GM19351 (cell line): ENCODE results near the gene SMC1A.

Experiments
- ATAC-seq: cut with Tn5 transposase; IDR thresholded peaks from one replicate; pipeline ENCODE4 v1.9.1; 2021; ENCODE audit warnings: mild to moderate bottlenecking, moderate library complexity; ENCODE audit not compliant: unreplicated experiment

SMC1A gene

DNA sequence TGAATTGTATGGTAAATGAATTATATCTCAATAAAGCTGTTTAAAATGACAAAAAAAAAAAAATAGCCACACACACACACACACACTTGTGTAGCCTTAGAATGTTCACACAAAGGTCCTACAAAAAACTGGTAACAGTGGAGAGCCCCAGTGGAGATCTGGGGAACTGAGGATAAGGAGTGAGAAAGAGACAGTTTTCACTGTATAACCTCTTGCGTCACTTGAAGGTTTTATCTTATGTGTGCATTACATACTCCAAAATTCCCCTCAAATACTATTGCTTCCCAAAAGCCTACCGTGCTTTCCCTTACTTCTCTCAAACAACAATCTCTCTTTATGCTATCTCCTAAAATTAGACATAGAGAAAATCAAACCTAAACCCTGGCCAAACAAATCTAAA lies 67.8 kb downstream of the SMC1A start:
- no peak for ATAC-seq

DNA sequence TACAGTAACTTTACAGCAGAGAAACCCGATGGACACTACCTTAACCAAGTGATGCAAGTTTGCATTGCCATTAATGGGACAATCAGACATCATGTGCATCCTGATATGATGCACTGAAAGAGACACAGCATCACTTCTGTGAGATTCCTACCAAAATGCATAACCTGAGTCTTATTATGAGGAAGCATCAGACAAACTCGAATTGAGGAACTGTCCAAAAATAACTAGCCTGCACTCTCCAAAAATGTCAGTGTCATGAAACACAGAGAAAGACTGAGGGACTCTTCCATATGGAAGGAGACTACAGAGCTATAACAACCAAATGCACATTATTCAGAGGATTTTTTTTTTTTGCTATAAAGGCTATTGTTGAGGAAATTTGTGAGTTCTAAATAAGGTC lies 74.5 kb downstream of the SMC1A start:
- no peak for ATAC-seq

DNA sequence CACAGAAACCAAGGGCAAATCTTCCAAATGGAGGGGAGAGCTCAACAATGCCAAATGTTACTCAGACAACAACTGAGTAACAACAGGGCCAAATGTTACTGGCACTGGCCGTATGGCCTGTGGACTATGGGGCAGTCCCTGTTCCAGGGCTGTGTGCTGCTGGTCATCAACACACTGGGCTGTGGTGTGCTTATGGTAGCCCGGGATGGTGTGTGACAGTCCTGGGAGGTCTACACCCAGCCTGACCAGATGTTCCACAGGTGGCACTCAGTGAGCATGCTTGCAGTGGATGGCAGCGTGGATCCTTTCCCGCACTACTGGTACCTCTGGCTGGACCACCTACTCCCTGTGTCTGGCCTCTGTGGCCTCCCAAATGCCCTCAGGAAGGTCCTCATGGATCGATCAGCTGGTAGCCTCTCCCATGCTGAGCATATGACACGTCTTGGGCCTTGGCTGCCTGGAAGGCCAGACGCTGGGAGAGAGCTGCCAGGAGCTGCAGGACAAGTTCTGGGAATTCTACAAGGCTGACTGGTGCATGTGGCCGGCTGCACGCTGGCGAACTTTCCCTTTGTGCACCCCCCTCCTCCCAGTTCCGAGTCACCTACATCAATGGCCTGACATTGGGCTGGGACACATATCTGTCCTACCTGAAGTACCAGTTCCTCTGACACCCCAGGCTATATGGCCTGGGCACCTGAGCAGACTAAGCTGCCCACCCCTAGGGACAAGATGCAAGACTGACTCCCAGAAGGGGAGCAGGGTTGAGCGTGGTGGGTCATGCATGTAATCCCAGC lies 81.4 kb downstream of the SMC1A start:
- ATAC-seq: no peak

DNA sequence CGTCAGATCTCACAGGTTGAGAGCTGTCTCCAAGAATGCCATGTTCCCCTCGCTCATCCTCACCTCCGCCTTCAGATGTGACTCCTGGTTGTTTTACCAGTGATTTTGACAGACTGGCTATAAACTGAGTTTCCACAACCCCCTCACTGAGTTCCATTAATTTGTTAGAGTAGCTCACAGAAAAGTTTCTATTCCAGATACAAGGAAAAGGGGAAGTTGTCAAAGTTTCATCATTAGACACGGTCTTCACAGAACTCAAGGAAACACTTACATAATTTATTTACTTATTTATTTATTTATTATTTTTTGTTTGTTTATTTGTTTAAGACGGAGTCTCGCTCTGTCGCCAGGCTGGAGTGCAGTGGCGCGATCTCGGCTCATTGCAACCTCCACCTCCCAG lies 85.4 kb downstream of the SMC1A start:
- ATAC-seq: no peak

DNA sequence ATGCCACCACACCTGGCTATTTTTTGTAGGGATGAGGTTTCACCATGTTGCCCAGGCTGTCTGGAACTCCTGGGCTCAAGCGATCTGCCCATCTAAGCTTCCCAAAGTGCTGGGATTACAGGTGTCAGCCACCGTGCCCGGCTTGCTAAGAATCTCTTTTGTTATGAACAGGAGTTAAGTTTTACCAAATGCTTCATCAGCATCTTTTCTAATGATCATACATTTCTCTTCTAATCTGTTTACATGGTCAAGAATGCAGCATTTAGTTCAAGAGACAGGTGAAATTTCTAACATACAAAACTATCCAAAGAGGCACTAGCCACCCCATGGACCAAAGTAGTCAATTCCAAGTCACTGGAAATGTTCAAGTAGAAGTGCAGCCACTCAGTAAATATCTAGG lies 88.6 kb downstream of the SMC1A start:
- ATAC-seq: no peak

DNA sequence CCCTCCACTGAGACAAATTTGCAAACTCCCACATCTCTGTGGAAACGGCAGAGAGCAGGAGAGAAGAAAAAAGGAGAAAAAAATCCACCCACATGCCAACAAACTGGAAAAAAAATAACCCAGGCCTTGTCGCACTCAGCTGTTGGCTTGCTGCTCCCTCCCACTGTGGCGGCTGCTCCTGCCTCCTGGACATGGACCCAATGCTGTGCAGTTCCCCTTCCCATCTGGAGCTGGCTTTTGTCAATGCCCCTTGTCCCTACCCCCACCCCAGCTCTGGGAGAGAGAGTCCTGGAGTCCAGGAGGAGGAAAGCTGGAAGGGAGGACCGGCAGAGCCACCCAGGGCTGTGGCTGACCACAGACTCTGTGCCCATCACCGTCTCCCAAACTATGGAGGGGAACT lies 90.2 kb downstream of the SMC1A start:
- ATAC-seq: no peak

DNA sequence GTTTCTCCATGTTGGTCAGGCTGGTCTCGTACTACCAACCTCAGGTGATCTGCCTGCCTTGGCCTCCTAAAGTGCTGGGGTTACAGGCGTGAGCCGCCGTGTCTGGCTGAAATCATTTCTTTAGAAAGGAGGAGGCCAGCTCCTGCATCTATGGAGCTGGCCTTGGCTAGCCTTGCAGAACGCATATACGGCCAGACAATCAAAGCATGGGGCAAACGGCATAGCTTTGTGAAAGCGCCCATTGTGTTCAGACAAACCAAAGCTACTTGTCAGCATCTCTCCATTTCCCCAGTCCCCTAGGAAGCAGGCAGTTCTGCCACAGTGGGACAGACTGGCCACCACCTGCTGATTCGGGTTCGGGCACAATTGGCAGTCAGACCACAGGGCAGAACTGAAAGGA lies 92.1 kb downstream of the SMC1A start:
- no peak for ATAC-seq

DNA sequence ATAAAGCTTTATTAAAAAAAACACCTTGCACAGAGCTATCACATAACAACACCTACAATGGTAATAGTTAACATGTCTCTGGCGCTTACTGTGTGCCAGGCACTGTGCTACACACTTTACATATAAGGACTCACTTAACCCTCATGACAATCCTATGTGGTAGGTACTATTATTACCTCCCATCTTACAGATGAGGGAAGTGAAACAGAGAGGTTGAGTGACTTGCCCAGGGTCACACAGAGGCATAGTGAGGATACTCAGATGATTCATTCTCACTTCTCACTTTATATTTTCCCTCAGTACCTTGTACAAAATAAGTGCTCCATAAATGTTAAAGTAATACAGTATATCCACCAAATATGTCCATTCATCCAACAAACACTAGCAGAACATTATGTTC lies 97.7 kb downstream of the SMC1A start:
- no peak for ATAC-seq
